IMR-90 (cell line): ENCODE results near the gene AKAP12. TPM values are rescaled to one million over a fixed set of nuclear protein-coding genes. Genes with fewer than 3 reads are reported as not detected.
A peak's percentile ranks its signal among the peaks of the same experiment; 100 is the strongest.

Experiments
- ATAC-seq: fragments of 200-7000 bp; cut with Tn5 transposase; 2 replicates; pipeline ENCODE4 v1.9.1; 2020; ENCODE audit warnings: low read depth, mild to moderate bottlenecking, moderate library complexity
- BruUV-seq: library from RNA; stranded (reverse); fragments of 400-500 nt; replicated peaks from 2 replicates; lab custom pipeline; 2021; lab: Mats Ljungman, UMichigan
- CTCF ChIA-PET: fragments of 300-600 bp; formaldehyde crosslinking; extraction: SDS; loops from one replicate; lab custom pipeline; 2021; ENCODE audit warnings: antibody characterized with exemption; lab: Yijun Ruan, JAX
- POLR2A ChIA-PET: fragments of 300-600 bp; sonication (Branson Sonifier 250); formaldehyde crosslinking; loops from one replicate; lab custom pipeline; 2022; ENCODE audit warnings: antibody characterized with exemption; ENCODE audit not compliant: unreplicated experiment; lab: Charles Lee
- DNase-seq: peaks from one replicate; pipeline ENCODE4 v3.0.0; 2013
- H2AFZ ChIP-seq: replicated peaks from 2 replicates; pipeline ENCODE3; 2013; ENCODE audit warnings: low read length, mild to moderate bottlenecking; ENCODE audit not compliant: poor library complexity
- H2AK5ac ChIP-seq: 2 replicates; pipeline ENCODE4 v1.6.1; 2013; ENCODE audit warnings: low read depth, low read length, inconsistent platforms
- H2AK9ac ChIP-seq: replicated peaks from 2 replicates; pipeline ENCODE3; 2013; ENCODE audit warnings: mild to moderate bottlenecking, low read depth, low read length, moderate library complexity; ENCODE audit not compliant: poor library complexity
- H2BK120ac ChIP-seq: 2 replicates; pipeline ENCODE4 v1.6.1; 2013; ENCODE audit warnings: low read depth, low read length, inconsistent platforms
- H2BK15ac ChIP-seq: 3 replicates; pipeline ENCODE4 v1.6.1; 2013; ENCODE audit warnings: low read depth, low read length, inconsistent platforms
- H2BK20ac ChIP-seq: 2 replicates; pipeline ENCODE4 v1.6.1; 2013; ENCODE audit warnings: low read depth, mild to moderate bottlenecking, inconsistent platforms, low read length, moderate library complexity
- H2BK5ac ChIP-seq: 2 replicates; pipeline ENCODE4 v1.6.1; 2013; ENCODE audit warnings: mild to moderate bottlenecking, low read depth, low read length, inconsistent platforms; ENCODE audit not compliant: poor library complexity, severe bottlenecking
- H3K14ac ChIP-seq: replicated peaks from 2 replicates; pipeline ENCODE4 v1.6.1; 2013; ENCODE audit warnings: low read depth, low read length, inconsistent platforms
- H3K18ac ChIP-seq: 2 replicates; pipeline ENCODE4 v1.6.1; 2013; ENCODE audit warnings: low read depth, low read length, control low read depth
- H3K23ac ChIP-seq: 2 replicates; pipeline ENCODE4 v1.6.1; 2013; ENCODE audit warnings: low read depth, low read length, inconsistent platforms
- H3K27ac ChIP-seq: 2 replicates; pipeline ENCODE4 v1.5.1; 2013; ENCODE audit warnings: mild to moderate bottlenecking, control low read depth, low read length; ENCODE audit not compliant: insufficient read depth
- H3K27me3 ChIP-seq: 2 replicates; pipeline ENCODE4 v1.6.1; 2013; ENCODE audit warnings: low read length; ENCODE audit not compliant: control insufficient read depth, insufficient read depth
- H3K36me3 ChIP-seq: 2 replicates; pipeline ENCODE4 v1.6.1; 2013; ENCODE audit warnings: low read length, mixed read lengths; ENCODE audit not compliant: control insufficient read depth, insufficient read depth
- H3K4ac ChIP-seq: 2 replicates; pipeline ENCODE4 v1.6.1; 2013; ENCODE audit warnings: low read depth, low read length, inconsistent platforms
- H3K4me1 ChIP-seq: 2 replicates; pipeline ENCODE4 v1.6.1; 2013; ENCODE audit warnings: low read length, mixed read lengths; ENCODE audit not compliant: control insufficient read depth, insufficient read depth
- H3K4me2 ChIP-seq: 2 replicates; pipeline ENCODE4 v1.6.1; 2013; ENCODE audit warnings: low read depth, mild to moderate bottlenecking, control low read depth, low read length, moderate library complexity
- H3K4me3 ChIP-seq: 2 replicates; pipeline ENCODE4 v1.5.1; 2013; ENCODE audit warnings: low read depth, mild to moderate bottlenecking, control low read depth, low read length, moderate library complexity; ENCODE audit not compliant: insufficient read depth
- H3K56ac ChIP-seq: 2 replicates; pipeline ENCODE4 v1.6.1; 2013; ENCODE audit warnings: low read length, inconsistent platforms; ENCODE audit not compliant: insufficient read depth; ENCODE audit errors: extremely low read depth
- H3K79me1 ChIP-seq, 2 experiments: 2 replicates each; pipeline ENCODE4 v1.6.1; 2013; ENCODE audit warnings: low read length in 2 of 2, inconsistent platforms in 1 of 2, low read depth in 1 of 2
- H3K9ac ChIP-seq: 2 replicates; pipeline ENCODE4 v1.6.1; 2013; ENCODE audit warnings: low read depth, low read length, control low read depth
- H3K9me1 ChIP-seq: 2 replicates; pipeline ENCODE4 v1.6.1; 2013; ENCODE audit warnings: low read length, inconsistent platforms; ENCODE audit not compliant: insufficient read depth
- H3K9me3 ChIP-seq: 2 replicates; pipeline ENCODE4 v1.6.1; 2013; ENCODE audit warnings: low read length; ENCODE audit not compliant: control insufficient read depth, insufficient read depth
- H4K20me1 ChIP-seq: 2 replicates; pipeline ENCODE4 v1.6.1; 2013; ENCODE audit warnings: low read length, inconsistent platforms; ENCODE audit not compliant: insufficient read depth
- H4K5ac ChIP-seq: 2 replicates; pipeline ENCODE4 v1.6.1; 2013; ENCODE audit warnings: mild to moderate bottlenecking, low read depth, low read length, control low read depth
- H4K8ac ChIP-seq, 2 experiments: 2 replicates each; pipeline ENCODE4 v1.6.1; 2013; ENCODE audit warnings: low read depth in 2 of 2, low read length in 2 of 2, control low read depth in 1 of 2, inconsistent platforms in 1 of 2
- H4K91ac ChIP-seq: 2 replicates; pipeline ENCODE4 v1.6.1; 2013; ENCODE audit warnings: low read depth, low read length, inconsistent platforms; ENCODE audit not compliant: insufficient read depth
- MAFK ChIP-seq: IDR thresholded peaks from 2 replicates; pipeline ENCODE4 v1.6.1; 2012; ENCODE audit warnings: low read depth, low read length, improper control_type of control experiment
- SMC3 ChIP-seq: fragments of 150-350 bp; IDR thresholded peaks from 2 replicates; pipeline ENCODE4 v1.6.1; 2016; ENCODE audit warnings: low read depth, mild to moderate bottlenecking, antibody characterized with exemption, low read length, moderate library complexity
- WGBS, 2 experiments: methylation state at CpG; one replicate each; pipeline versions ENCODE4 v1.1.5 to v1.1.7; 2013; ENCODE audit warnings: missing lambda C conversion rate in 2 of 2; ENCODE audit not compliant: insufficient read length in 1 of 2; ENCODE audit errors: extremely low coverage in 2 of 2; 5-methylcytosine and 5-hydroxymethylcytosine counted together
- dilution Hi-C: fragments of 300-500 bp; cut with HindIII; formaldehyde crosslinking; loops from one replicate; pipeline ENCODE4 v1.14.3; 2018; ENCODE audit warnings: low sequenced_read_pairs; ENCODE audit not compliant: unreplicated experiment
- in situ Hi-C: fragments of 300-500 bp; cut with MboI; formaldehyde crosslinking; loops from 3 replicates; pipeline ENCODE4 v1.14.3; 2019; ENCODE audit warnings: low sequenced_read_pairs, inconsistent platforms, mixed read lengths
- intact Hi-C: fragments of 100-400 bp; cut with micrococcal nuclease; formaldehyde crosslinking; loops from 2 replicates; pipeline ENCODE4 v1.10.0; 2022
- polyA plus RNA-seq, 3 experiments: library from polyadenylated mRNA; depleted of rRNA; stranded (reverse); fragments of >200 nt; gene quantifications; 2 replicates each; pipeline ENCODE4 v1.2.3, GENCODE V29; 2012; ENCODE audit warnings: low replicate concordance in 1 of 3
- total RNA-seq: library from RNA; depleted of rRNA; stranded (reverse); fragments of >200 nt; gene quantifications from 2 replicates; pipeline ENCODE4 v1.2.3, GENCODE V29; 2012

Gene AKAP12
- total and polyA plus RNA-seq, 2 of the 4 experiments (the other 2 are of a cell fraction), result 56.0 to 118 TPM

- in situ Hi-C loops, result no loop called here
- no peak overlapping the region for H3K4me3 ChIP-seq
- H3K36me3 ChIP-seq, result no peaks in the 10 kb centered on the region
- dilution Hi-C loops, result no loop called here
- 90% methylated on average over 2 of the region's 6 CpGs; no CpG with 5 or more reads in 1 of the 2 experiments for WGBS, 2 experiments
- H3K4me1 ChIP-seq, result peaks cover 27% of the 10 kb centered on the region
- H3K18ac ChIP-seq, result peak overlapping the region; percentile 93
- no peak overlapping the region for H2BK5ac ChIP-seq
- no peak overlapping the region for H2AFZ ChIP-seq
- no TSS peak for BruUV-seq
- no peak overlapping the region for H2BK120ac ChIP-seq
- TF ChIP-seq MAFK, result no peak
- TF ChIP-seq SMC3, result no peak
- peak overlapping the region; percentile 24; the same call in 1 of the 2 replicates for H3K27ac ChIP-seq
- peak; percentile 69 for DNase-seq
- H2AK5ac ChIP-seq, result peak overlapping the region; percentile 62; the same call in 1 of the 2 replicates
- no peaks in the 10 kb centered on the region for H4K20me1 ChIP-seq
- ChIA-PET POLR2A (no interaction called here), CTCF (no interaction called here)
- no peak overlapping the region; the same call in 1 of the 2 replicates for H3K4ac ChIP-seq
- H3K14ac ChIP-seq, result 0 out of 2 replicates have a peak overlapping the region, but pooled peaks have one; percentile 20
- no peak overlapping the region for H3K4me2 ChIP-seq
- H3K56ac ChIP-seq, result no peak overlapping the region
- no peak for ATAC-seq
- peak overlapping the region; percentile 33 to 49 for H4K8ac ChIP-seq
- peak overlapping the region; percentile 44; the same call in 1 of the 2 replicates for H4K91ac ChIP-seq
- H2BK15ac ChIP-seq, result peak overlapping the region; percentile 15; the same call in 1 of the 3 replicates
- intact Hi-C loops, result no loop called here
- H3K9me1 ChIP-seq, result peaks cover 10% of the 10 kb centered on the region
- H2AK9ac ChIP-seq, result no peak overlapping the region
- H2BK20ac ChIP-seq, result no peak overlapping the region
- H3K27me3 ChIP-seq, result no peaks in the 10 kb centered on the region
- H4K5ac ChIP-seq, result peak overlapping the region; percentile 93
- no peak overlapping the region for H3K9ac ChIP-seq
- peaks cover 5 to 18% of the 10 kb centered on the region in 2 experiments; a peak in 3 of 4 replicates for H3K79me1 ChIP-seq
- no peak overlapping the region for H3K23ac ChIP-seq
- H3K9me3 ChIP-seq, result no peaks in the 10 kb centered on the region
Observed at GRCh38 chr6:151294561-151295101, 54.9 kb downstream of the AKAP12 start.
